GM19438 (cell line): Measurements from ENCODE around the gene SORCS1.

Experiments used
- ATAC-seq: cut with Tn5 transposase; IDR thresholded peaks from one replicate; pipeline ENCODE4 v1.9.1; 2021; ENCODE audit warnings: low read depth; ENCODE audit not compliant: unreplicated experiment

SORCS1 gene

GRCh38 chr10:106707657-106708056 is 456.8 kb downstream of the SORCS1 start:
- ATAC-seq, result no peak

GRCh38 chr10:106706127-106706526 is 458.4 kb downstream of the SORCS1 start:
- ATAC-seq, result no peak

GRCh38 chr10:106705681-106706100 is 458.8 kb downstream of the SORCS1 start:
- no peak for ATAC-seq

GRCh38 chr10:106696239-106696638 is 468.3 kb downstream of the SORCS1 start:
- no peak for ATAC-seq

GRCh38 chr10:106694696-106695095 is 469.8 kb downstream of the SORCS1 start:
- ATAC-seq, result no peak

- no peak for ATAC-seq
Observed at GRCh38 chr10:106682175-106682574, 482.3 kb downstream of the SORCS1 start.

- ATAC-seq, result no peak
Observed at GRCh38 chr10:106680061-106680460, 484.4 kb downstream of the SORCS1 start.

GRCh38 chr10:106679314-106679713 is 485.2 kb downstream of the SORCS1 start:
- no peak for ATAC-seq

GRCh38 chr10:106672517-106673175 is 491.9 kb downstream of the SORCS1 start:
- ATAC-seq, result no peak

- ATAC-seq, result no peak
Observed at GRCh38 chr10:106661767-106662140, 502.8 kb downstream of the SORCS1 start.

- ATAC-seq, result no peak
Observed at GRCh38 chr10:106661133-106661766, 503.3 kb downstream of the SORCS1 start.

GRCh38 chr10:106660550-106660949 is 504.0 kb downstream of the SORCS1 start:
- no peak for ATAC-seq

- no peak for ATAC-seq
Observed at GRCh38 chr10:106655636-106656035, 508.9 kb downstream of the SORCS1 start.

GRCh38 chr10:106655165-106655564 is 509.3 kb downstream of the SORCS1 start:
- no peak for ATAC-seq

GRCh38 chr10:106652279-106652678 is 512.2 kb downstream of the SORCS1 start:
- ATAC-seq, result no peak

GRCh38 chr10:106648534-106649481 is 515.7 kb downstream of the SORCS1 start:
- ATAC-seq, result no peak

GRCh38 chr10:106643473-106643872 is 521.0 kb downstream of the SORCS1 start:
- no peak for ATAC-seq

GRCh38 chr10:106637873-106638272 is 526.6 kb downstream of the SORCS1 start:
- ATAC-seq, result no peak

GRCh38 chr10:106636766-106637491 is 527.6 kb downstream of the SORCS1 start:
- no peak for ATAC-seq

GRCh38 chr10:106635947-106636346 is 528.6 kb downstream of the SORCS1 start:
- no peak for ATAC-seq
